Neutrophil (primary cell): ENCODE results near the gene S100A3.

Experiments used
- H3K27ac ChIP-seq: fragments of 200-600 bp; sonication (generic); 2 replicates; pipeline ENCODE4 v1.5.1; 2016; ENCODE audit warnings: mild to moderate bottlenecking, moderate library complexity
- H3K27me3 ChIP-seq: fragments of 200-600 bp; sonication (generic); 2 replicates; pipeline ENCODE4 v1.6.0; 2016; ENCODE audit warnings: mild to moderate bottlenecking
- H3K36me3 ChIP-seq: fragments of 200-600 bp; sonication (generic); 2 replicates; pipeline ENCODE4 v1.5.1; 2017
- H3K4me1 ChIP-seq, 2 experiments: fragments of 200-600 bp in 1 of 2; sonication (generic) in 1 of 2; 1 replicate in 1 of 2; 2 replicates in 1 of 2; pipeline versions ENCODE4 v1.5.1 to v1.6.1; 2013 to 2016; ENCODE audit warnings: low read depth in 1 of 2, low read length in 1 of 2, mild to moderate bottlenecking in 1 of 2, moderate library complexity in 1 of 2; ENCODE audit not compliant: control insufficient read depth in 1 of 2, insufficient read depth in 1 of 2
- H3K4me3 ChIP-seq, 2 experiments: fragments of 200-600 bp in 1 of 2; sonication (generic) in 1 of 2; 1 replicate in 1 of 2; 2 replicates in 1 of 2; pipeline ENCODE4 v1.5.1; 2013 to 2016; ENCODE audit warnings: low read depth in 1 of 2, low read length in 1 of 2, mild to moderate bottlenecking in 1 of 2, moderate library complexity in 1 of 2
- H3K9me3 ChIP-seq: fragments of 200-600 bp; sonication (generic); 2 replicates; pipeline ENCODE4 v1.5.1; 2016
- CTCF ChIP-seq: fragments of 200-600 bp; sonication (generic); IDR thresholded peaks from 2 replicates; pipeline ENCODE4 v1.5.1; 2016; ENCODE audit warnings: antibody characterized with exemption

Gene S100A3

GRCh38 chr1:153541641-153542590 lies 7.1 kb downstream of the S100A3 start:
- Histone ChIP-seq H3K4me1 (peaks cover 84 to 95% of the 10 kb centered on the region in 2 experiments), H3K9me3 (no peaks in the 10 kb centered on the region), H3K36me3 (peaks cover 22% of the 10 kb centered on the region), H3K27ac (peak overlapping the region; percentile 97), H3K27me3 (no peaks in the 10 kb centered on the region), H3K4me3 (peak overlapping the region; percentile 51 to 76)
- TF ChIP-seq CTCF: no peak

GRCh38 chr1:153540394-153541361 lies 8.4 kb downstream of the S100A3 start, which contains the start of gene S100A5:
TSS of gene S100A5 (minus strand) at chr1:153540934. CDS start at chr1:153540191, 743 bp downstream.
- peak within 1 kb of the TSS; percentile 51 to 76 for H3K4me3 ChIP-seq
- H3K27ac ChIP-seq: peak within 1 kb of the TSS; percentile 97
- H3K27me3 ChIP-seq: no peaks in the 10 kb centered on the region
- peaks cover 22% of the 10 kb centered on the region for H3K36me3 ChIP-seq
- peaks cover 82 to 95% of the 10 kb centered on the region in 2 experiments for H3K4me1 ChIP-seq
- no peak for TF ChIP-seq CTCF
- H3K9me3 ChIP-seq: no peaks in the 10 kb centered on the region

- Histone ChIP-seq H3K4me3 (peak overlapping the region in 1 of 2 experiments; percentile 76), H3K9me3 (no peaks in the 10 kb centered on the region), H3K4me1 (peaks cover 80 to 95% of the 10 kb centered on the region in 2 experiments), H3K27me3 (no peaks in the 10 kb centered on the region), H3K36me3 (peaks cover 25% of the 10 kb centered on the region), H3K27ac (peak overlapping the region; percentile 97)
- TF ChIP-seq CTCF: no peak
Observed at GRCh38 chr1:153539395-153540093, 9.5 kb downstream of the S100A3 start.

GRCh38 chr1:153538315-153538821 lies 10.7 kb downstream of the S100A3 start:
- Histone ChIP-seq H3K4me3 (no peak overlapping the region), H3K4me1 (peaks cover 80 to 95% of the 10 kb centered on the region in 2 experiments), H3K36me3 (peaks cover 24% of the 10 kb centered on the region), H3K9me3 (no peaks in the 10 kb centered on the region), H3K27ac (peak overlapping the region; percentile 92), H3K27me3 (no peaks in the 10 kb centered on the region)
- no peak for TF ChIP-seq CTCF

GRCh38 chr1:153537376-153537730 lies 11.7 kb downstream of the S100A3 start:
- Histone ChIP-seq H3K9me3 (no peaks in the 10 kb centered on the region), H3K36me3 (peaks cover 14% of the 10 kb centered on the region), H3K4me3 (no peak overlapping the region), H3K4me1 (peaks cover 80 to 95% of the 10 kb centered on the region in 2 experiments), H3K27ac (peak overlapping the region; percentile 92), H3K27me3 (no peaks in the 10 kb centered on the region)
- no peak for TF ChIP-seq CTCF
